Astrocyte (in vitro differentiated cells and primary cell): ENCODE data around the gene SMIM45.

Experiments used
- DNase-seq: peaks from one replicate; pipeline ENCODE4 v3.0.0-alpha.2; 2010; ENCODE audit warnings: low read depth
- FAIRE-seq: peaks from 2 replicates; lab custom pipeline; 2011; peaks lifted over from hg19 to GRCh38; lab: Jason Lieb, UNC
- H2AFZ ChIP-seq: 2 replicates; pipeline ENCODE4 v1.6.0; 2012; ENCODE audit warnings: low read depth, low read length, inconsistent platforms
- H3K27ac ChIP-seq: 2 replicates; pipeline ENCODE4 v1.5.1; 2011; ENCODE audit warnings: low read depth, low read length, inconsistent platforms
- H3K27me3 ChIP-seq: 2 replicates; pipeline ENCODE4 v1.6.0; 2011; ENCODE audit warnings: low read length, inconsistent platforms; ENCODE audit not compliant: insufficient read depth
- H3K36me3 ChIP-seq: 2 replicates; pipeline ENCODE4 v1.5.1; 2011; ENCODE audit warnings: low read length, inconsistent platforms; ENCODE audit not compliant: insufficient read depth
- H3K4me1 ChIP-seq: 2 replicates; pipeline ENCODE4 v1.5.1; 2011; ENCODE audit warnings: low read length, inconsistent platforms; ENCODE audit not compliant: insufficient read depth
- H3K4me2 ChIP-seq: 2 replicates; pipeline ENCODE4 v1.6.0; 2012; ENCODE audit warnings: low read length, inconsistent platforms
- H3K4me3 ChIP-seq: 2 replicates; pipeline ENCODE4 v1.5.1; 2011; ENCODE audit warnings: low read depth, mild to moderate bottlenecking, low read length, inconsistent platforms; ENCODE audit not compliant: insufficient read depth
- H3K79me2 ChIP-seq: 2 replicates; pipeline ENCODE4 v1.6.0; 2012; ENCODE audit warnings: mild to moderate bottlenecking, low read length, inconsistent platforms; ENCODE audit not compliant: insufficient read depth
- H3K9ac ChIP-seq: 2 replicates; pipeline ENCODE4 v1.6.0; 2012; ENCODE audit warnings: mild to moderate bottlenecking, low read length, inconsistent platforms
- H3K9me3 ChIP-seq: 2 replicates; pipeline ENCODE4 v1.5.1; 2012; ENCODE audit warnings: low read depth, mild to moderate bottlenecking, low read length, inconsistent platforms; ENCODE audit not compliant: insufficient read depth
- H4K20me1 ChIP-seq: 2 replicates; pipeline ENCODE4 v1.6.0; 2012; ENCODE audit warnings: low read length, inconsistent platforms; ENCODE audit not compliant: insufficient read depth
- H3K27ac Mint-ChIP-seq: one replicate; pipeline ENCODE4 v1.8.0; 2021; ENCODE audit warnings: mild to moderate bottlenecking, mixed read lengths; ENCODE audit not compliant: unreplicated experiment
- H3K27me3 Mint-ChIP-seq: one replicate; pipeline ENCODE4 v1.8.0; 2021; ENCODE audit warnings: low read depth, mixed read lengths; ENCODE audit not compliant: unreplicated experiment
- H3K36me3 Mint-ChIP-seq: one replicate; pipeline ENCODE4 v1.8.0; 2021; ENCODE audit warnings: low read depth, mixed read lengths; ENCODE audit not compliant: unreplicated experiment
- H3K4me1 Mint-ChIP-seq: one replicate; pipeline ENCODE4 v1.8.0; 2021; ENCODE audit warnings: low read depth, mixed read lengths; ENCODE audit not compliant: unreplicated experiment
- H3K4me3 Mint-ChIP-seq: one replicate; pipeline ENCODE4 v1.8.0; 2021; ENCODE audit warnings: mild to moderate bottlenecking, moderate library complexity, mixed read lengths; ENCODE audit not compliant: unreplicated experiment
- H3K9me3 Mint-ChIP-seq: one replicate; pipeline ENCODE4 v1.8.0; 2021; ENCODE audit warnings: mild to moderate bottlenecking, mixed read lengths; ENCODE audit not compliant: unreplicated experiment
- CTCF ChIP-seq: IDR thresholded peaks from 2 replicates; pipeline ENCODE4 v1.5.1; 2011; ENCODE audit warnings: low read depth, mild to moderate bottlenecking, inconsistent platforms, low read length, moderate library complexity; ENCODE audit not compliant: insufficient read depth
- EZH2 ChIP-seq: IDR thresholded peaks from 2 replicates; pipeline ENCODE4 v1.6.1; 2012; ENCODE audit warnings: mild to moderate bottlenecking, low read length, inconsistent platforms; ENCODE audit not compliant: insufficient read depth

Gene SMIM45

GRCh38 chr22:41951898-41952474 is at the start of gene SMIM45:
SMIM45 (plus strand) TSS chr22:41952150.
- DNase-seq = no peak
- H3K27ac Mint-ChIP-seq = no peak within 1 kb of the TSS

GRCh38 chr22:41902932-41903421 is 49.0 kb upstream of the SMIM45 start:
- Mint-ChIP-seq H3K36me3 (peaks cover 12% of the 10 kb centered on the region), H3K27me3 (no peaks in the 10 kb centered on the region), H3K27ac (no peak overlapping the region), H3K9me3 (no peaks in the 10 kb centered on the region), H3K4me3 (no peak overlapping the region), H3K4me1 (no peaks in the 10 kb centered on the region)
- no peak for DNase-seq
- H3K27me3 ChIP-seq = no peaks in the 10 kb centered on the region
- H3K36me3 ChIP-seq = peaks cover 8% of the 10 kb centered on the region
- FAIRE-seq = no peak
- no peak overlapping the region for H3K4me2 ChIP-seq
- H4K20me1 ChIP-seq = peaks cover 35% of the 10 kb centered on the region
- peaks cover 5% of the 10 kb centered on the region for H3K4me1 ChIP-seq
- H3K9ac ChIP-seq = no peak overlapping the region
- no peak overlapping the region for H3K4me3 ChIP-seq
- no peak overlapping the region for H3K27ac ChIP-seq
- no peak overlapping the region for H2AFZ ChIP-seq
- H3K9me3 ChIP-seq = no peaks in the 10 kb centered on the region
- H3K79me2 ChIP-seq = no peaks in the 10 kb centered on the region
- TF ChIP-seq CTCF = no peak
- TF ChIP-seq EZH2 = no peak

More at GRCh38 chr22:41951898-41952474, at the start of gene SMIM45:
- H3K4me3 ChIP-seq = no peak within 1 kb of the TSS
- H3K9ac ChIP-seq = no peak within 1 kb of the TSS
- H3K9me3 ChIP-seq = no peaks in the 10 kb centered on the region
- no peaks in the 10 kb centered on the region for H3K27me3 ChIP-seq
- H3K36me3 ChIP-seq = no peaks in the 10 kb centered on the region
- H3K4me2 ChIP-seq = no peak within 1 kb of the TSS
- no peaks in the 10 kb centered on the region for H4K20me1 ChIP-seq
- no peaks in the 10 kb centered on the region for H3K4me1 ChIP-seq
- H3K27ac ChIP-seq = no peak within 1 kb of the TSS
- Mint-ChIP-seq H3K4me1 (no peaks in the 10 kb centered on the region), H3K4me3 (no peak within 1 kb of the TSS), H3K9me3 (peaks cover 2% of the 10 kb centered on the region), H3K36me3 (no peaks in the 10 kb centered on the region), H3K27me3 (peaks cover 3% of the 10 kb centered on the region)
- no peak for FAIRE-seq
- H2AFZ ChIP-seq = no peak within 1 kb of the TSS
- TF ChIP-seq CTCF (no peak), EZH2 (no peak)
- H3K79me2 ChIP-seq = no peaks in the 10 kb centered on the region
